HEK293T (cell line): ENCODE measurements around the gene USF2.

Source experiments
- FOXA1 ChIP-seq: fragments of 450-650 bp; IDR thresholded peaks from 2 replicates; pipeline ENCODE4 v1.6.1; 2016; ENCODE audit warnings: mild to moderate bottlenecking
- FOXK2 ChIP-seq: fragments of 450-650 bp; IDR thresholded peaks from 2 replicates; pipeline ENCODE4 v1.6.1; 2016; ENCODE audit warnings: mild to moderate bottlenecking
- FOXM1 ChIP-seq: fragments of 450-650 bp; IDR thresholded peaks from 2 replicates; pipeline ENCODE4 v1.6.1; 2017; ENCODE audit warnings: mild to moderate bottlenecking, borderline replicate concordance
- SP1 ChIP-seq: fragments of 450-650 bp; IDR thresholded peaks from 2 replicates; pipeline ENCODE4 v1.6.1; 2017
- SUZ12 ChIP-seq: fragments of 450-650 bp; IDR thresholded peaks from 2 replicates; pipeline ENCODE4 v1.6.1; 2016; ENCODE audit warnings: mild to moderate bottlenecking
- TF ChIP-seq, protein P1 (sequence below): fragments of 450-650 bp; IDR thresholded peaks from 2 replicates; pipeline ENCODE4 v1.6.1; 2016

DNA sequence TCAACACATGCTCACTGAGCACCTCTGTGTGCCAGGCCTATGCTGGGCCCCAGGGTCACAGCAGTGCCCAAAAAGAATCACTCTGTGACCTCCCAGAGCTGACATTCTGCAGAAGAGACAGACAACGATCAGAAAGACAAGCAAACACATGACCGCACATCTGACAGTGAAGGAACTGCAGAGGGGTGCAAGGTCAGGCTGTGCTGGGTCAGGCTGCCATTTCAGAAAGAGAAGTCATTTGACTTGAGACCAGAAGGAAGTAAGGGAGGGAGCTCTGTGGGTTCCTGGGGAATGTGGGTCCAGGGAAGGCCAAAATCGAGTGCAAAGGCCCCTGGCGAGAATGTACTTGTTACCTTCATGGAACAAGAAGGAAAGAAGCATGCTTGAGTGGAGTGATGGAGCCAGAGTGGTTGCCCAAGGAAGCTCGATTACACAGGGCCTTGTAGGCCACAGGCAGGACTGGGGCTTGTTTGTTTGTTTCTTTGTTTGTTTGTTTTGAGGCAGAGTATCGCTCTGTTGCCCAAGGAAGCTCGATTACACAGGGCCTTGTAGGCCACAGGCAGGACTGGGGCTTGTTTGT lies 48.8 kb downstream of the USF2 start:
- TF ChIP-seq FOXK2: no peak
- no peak for TF ChIP-seq FOXM1
- no peak for TF ChIP-seq SUZ12
- no peak for TF ChIP-seq SP1
- TF ChIP-seq FOXA1: no peak
- TF ChIP-seq, protein P1, sequence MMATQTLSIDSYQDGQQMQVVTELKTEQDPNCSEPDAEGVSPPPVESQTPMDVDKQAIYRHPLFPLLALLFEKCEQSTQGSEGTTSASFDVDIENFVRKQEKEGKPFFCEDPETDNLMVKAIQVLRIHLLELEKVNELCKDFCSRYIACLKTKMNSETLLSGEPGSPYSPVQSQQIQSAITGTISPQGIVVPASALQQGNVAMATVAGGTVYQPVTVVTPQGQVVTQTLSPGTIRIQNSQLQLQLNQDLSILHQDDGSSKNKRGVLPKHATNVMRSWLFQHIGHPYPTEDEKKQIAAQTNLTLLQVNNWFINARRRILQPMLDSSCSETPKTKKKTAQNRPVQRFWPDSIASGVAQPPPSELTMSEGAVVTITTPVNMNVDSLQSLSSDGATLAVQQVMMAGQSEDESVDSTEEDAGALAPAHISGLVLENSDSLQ: no peak
